WTC11 (cell line): ENCODE data around the gene ZBP1. TPM values are rescaled to one million over a fixed set of nuclear protein-coding genes. Genes with fewer than 3 reads are reported as not detected.
A peak's percentile ranks its signal among the peaks of the same experiment; 100 is the strongest.

Experiments
- ATAC-seq: fragments of 200-7000 bp; cut with Tn5 transposase; 2 replicates; pipeline ENCODE4 v1.10.0; 2021; ENCODE audit warnings: mild to moderate bottlenecking, moderate library complexity
- CTCF ChIA-PET: fragments of 300-600 bp; sonication (Branson Sonifier 250); formaldehyde crosslinking; loops from one replicate; lab custom pipeline; 2021; ENCODE audit warnings: antibody characterized with exemption; lab: Charles Lee
- POLR2A ChIA-PET: fragments of 350-600 bp; sonication (Branson Sonifier 250); formaldehyde crosslinking; loops from one replicate; lab custom pipeline; 2021; ENCODE audit warnings: antibody characterized with exemption; lab: Charles Lee
- DNase-seq: peaks from one replicate; pipeline ENCODE4 v3.0.0; 2021; ENCODE audit warnings: low spot score
- H3K27ac Mint-ChIP-seq: 2 replicates; pipeline ENCODE4 v1.8.0; 2021; ENCODE audit warnings: mixed read lengths
- H3K27me3 Mint-ChIP-seq: 2 replicates; pipeline ENCODE4 v1.8.0; 2021; ENCODE audit warnings: low read depth, mild to moderate bottlenecking, moderate library complexity, mixed read lengths
- H3K36me3 Mint-ChIP-seq: 2 replicates; pipeline ENCODE4 v1.8.0; 2021; ENCODE audit warnings: mixed read lengths
- H3K4me1 Mint-ChIP-seq: 2 replicates; pipeline ENCODE4 v1.8.0; 2022; ENCODE audit warnings: mixed read lengths
- H3K4me3 Mint-ChIP-seq: 2 replicates; pipeline ENCODE4 v1.8.0; 2021; ENCODE audit warnings: mild to moderate bottlenecking, moderate library complexity, mixed read lengths
- H3K9me3 Mint-ChIP-seq: 2 replicates; pipeline ENCODE4 v1.8.0; 2021; ENCODE audit warnings: mixed read lengths
- IRF1 ChIP-seq: sonication (generic); formaldehyde crosslinking; IDR thresholded peaks from 2 replicates; pipeline ENCODE4 v1.8.0; 2023; ENCODE audit warnings: missing genetic modification reagents
- NFATC4 ChIP-seq: fragments of 250-450 bp; sonication (Bioruptor Pico); IDR thresholded peaks from 2 replicates; pipeline ENCODE4 v1.9.0; 2021; ENCODE audit warnings: mild to moderate bottlenecking
- OVOL2 ChIP-seq: fragments of 250-450 bp; sonication (Bioruptor Pico); IDR thresholded peaks from 2 replicates; pipeline ENCODE4 v1.9.0; 2021; ENCODE audit warnings: mild to moderate bottlenecking, borderline replicate concordance
- SOX15 ChIP-seq: fragments of 250-450 bp; sonication (Bioruptor Pico); IDR thresholded peaks from 2 replicates; pipeline ENCODE4 v1.9.0; 2021; ENCODE audit warnings: mild to moderate bottlenecking
- STAT6 ChIP-seq: sonication (generic); formaldehyde crosslinking; conservative IDR thresholded peaks from 2 replicates; pipeline ENCODE4 v1.8.1; 2023; ENCODE audit warnings: mild to moderate bottlenecking, low read depth, missing genetic modification reagents, moderate library complexity
- TCF7 ChIP-seq: sonication (generic); formaldehyde crosslinking; IDR thresholded peaks from 2 replicates; pipeline ENCODE4 v1.8.0; 2022; ENCODE audit warnings: mild to moderate bottlenecking, low read depth, missing genetic modification reagents, moderate library complexity
- TEAD4 ChIP-seq: sonication (generic); formaldehyde crosslinking; IDR thresholded peaks from 2 replicates; pipeline ENCODE4 v1.8.0; 2022; ENCODE audit warnings: mild to moderate bottlenecking, missing genetic modification reagents
- ZNF121 ChIP-seq: sonication (generic); formaldehyde crosslinking; IDR thresholded peaks from 2 replicates; pipeline ENCODE4 v1.8.0; 2023; ENCODE audit warnings: missing genetic modification reagents
- ZNF138 ChIP-seq: sonication (generic); formaldehyde crosslinking; conservative IDR thresholded peaks from 2 replicates; pipeline ENCODE4 v1.8.1; 2022; ENCODE audit warnings: mild to moderate bottlenecking, moderate library complexity, missing genetic modification reagents
- ZNF512 ChIP-seq: sonication (generic); formaldehyde crosslinking; IDR thresholded peaks from 2 replicates; pipeline ENCODE4 v1.8.1; 2022; ENCODE audit warnings: missing genetic modification reagents, borderline replicate concordance
- total RNA-seq: library from RNA; stranded (reverse); gene quantifications from 3 replicates; pipeline ENCODE4 v1.2.3, GENCODE V29; 2021
- TF ChIP-seq, protein P1 (sequence below): fragments of 250-450 bp; sonication (Bioruptor Pico); conservative IDR thresholded peaks from 2 replicates; pipeline ENCODE4 v1.9.0; 2021; ENCODE audit warnings: mild to moderate bottlenecking
- TF ChIP-seq, protein P2 (sequence below): sonication (generic); formaldehyde crosslinking; IDR thresholded peaks from 2 replicates; pipeline ENCODE4 v1.8.1; 2023; ENCODE audit warnings: mild to moderate bottlenecking, missing genetic modification reagents, moderate library complexity
- TF ChIP-seq, protein P3 (sequence below): sonication (generic); formaldehyde crosslinking; IDR thresholded peaks from 2 replicates; pipeline ENCODE4 v1.8.1; 2023; ENCODE audit warnings: mild to moderate bottlenecking, moderate library complexity, missing genetic modification reagents
- TF ChIP-seq, protein P4 (sequence below): fragments of 250-450 bp; sonication (Bioruptor Pico); IDR thresholded peaks from 2 replicates; pipeline ENCODE4 v1.9.0; 2021; ENCODE audit warnings: mild to moderate bottlenecking

ZBP1 gene
- total RNA-seq, 1 experiment from 2014 or later, result not detected

DNA sequence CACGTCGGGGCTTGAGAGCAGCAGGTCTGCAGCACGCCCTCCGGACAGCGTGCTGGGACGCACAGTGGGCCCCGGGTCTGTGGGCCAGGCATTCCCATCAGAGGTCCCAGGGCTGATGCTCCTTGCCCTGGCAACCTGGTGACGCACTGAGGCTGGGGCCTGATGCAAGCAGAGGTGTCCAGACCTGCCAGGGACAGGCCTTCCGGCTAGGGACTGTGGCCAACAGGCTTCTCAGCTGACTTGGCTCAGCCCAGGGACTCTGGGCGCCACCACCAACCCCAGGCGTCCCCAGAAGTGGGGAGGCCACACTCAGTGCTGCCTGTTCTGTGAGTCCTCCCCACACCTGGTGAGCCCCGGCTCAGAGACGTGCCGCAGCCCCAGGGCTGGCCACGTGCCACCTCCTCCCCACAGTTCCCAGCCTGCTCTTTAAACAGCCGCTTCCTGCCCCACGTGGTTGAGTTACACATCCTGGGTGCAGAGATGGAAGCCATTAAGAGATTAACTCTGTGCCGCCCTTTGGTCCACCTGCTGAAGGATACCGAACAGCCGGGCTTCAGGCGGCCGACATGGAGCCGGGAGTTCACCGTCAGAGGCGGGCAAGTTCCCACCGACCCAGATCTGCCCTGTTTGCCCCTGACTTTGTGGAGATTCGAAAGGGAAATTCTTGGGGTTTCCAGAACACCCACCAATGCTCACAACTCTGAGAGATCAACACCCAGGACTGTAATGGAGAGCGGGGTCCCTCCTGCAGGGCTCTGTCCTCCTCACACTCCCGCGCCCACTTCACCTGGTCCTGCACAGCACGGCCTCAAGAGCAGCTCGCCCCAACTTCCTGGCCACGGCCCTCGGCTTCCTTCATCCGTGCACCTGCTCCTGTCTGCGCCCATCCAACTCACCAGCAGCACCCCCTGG is 37.6 kb upstream of the ZBP1 start:
- ATAC-seq (no peak), DNase-seq (peak; percentile 7)
- Mint-ChIP-seq H3K4me1 (peaks cover 31% of the 10 kb centered on the region), H3K27me3 (no peaks in the 10 kb centered on the region), H3K27ac (no peak overlapping the region), H3K9me3 (no peaks in the 10 kb centered on the region), H3K4me3 (no peak overlapping the region), H3K36me3 (peaks cover 23% of the 10 kb centered on the region; the same call in 1 of the 2 replicates)
- ChIA-PET CTCF (no interaction called here), POLR2A (no interaction called here)
- TF ChIP-seq, protein P1, sequence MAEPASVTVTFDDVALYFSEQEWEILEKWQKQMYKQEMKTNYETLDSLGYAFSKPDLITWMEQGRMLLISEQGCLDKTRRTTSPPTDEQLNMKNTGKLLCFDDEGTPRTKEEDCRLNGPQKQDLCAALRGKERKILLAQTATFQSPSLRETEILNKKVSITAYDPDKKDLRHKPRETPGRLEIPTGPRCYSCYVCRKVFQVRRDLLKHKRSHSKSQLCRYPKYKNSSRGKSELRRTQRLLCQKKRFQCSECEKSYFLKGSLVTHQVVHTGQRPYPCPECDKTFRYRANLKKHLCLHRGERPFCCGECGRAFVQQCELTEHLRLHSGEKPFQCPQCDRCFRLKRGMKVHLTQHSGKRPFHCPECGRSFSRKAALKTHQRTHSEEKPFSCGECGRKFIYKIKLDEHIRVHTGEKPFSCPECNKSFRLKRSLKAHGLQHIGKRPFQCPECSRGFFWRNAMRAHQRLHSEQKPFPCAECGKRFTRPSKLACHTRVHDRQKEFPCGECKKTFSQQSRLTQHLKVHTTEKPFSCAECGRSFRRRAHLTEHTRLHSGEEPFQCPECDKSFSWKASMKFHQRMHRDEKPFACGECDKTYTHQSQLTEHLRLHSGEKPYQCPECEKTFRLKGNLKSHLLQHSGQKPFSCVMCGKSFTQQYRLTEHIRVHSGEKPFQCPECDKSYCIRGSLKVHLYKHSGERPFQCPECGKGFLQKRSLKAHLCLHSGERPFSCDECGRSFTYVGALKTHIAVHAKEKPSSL (CRISPR knock-in tag), result no peak
- TF ChIP-seq NFATC4 (CRISPR knock-in tag), result no peak

DNA sequence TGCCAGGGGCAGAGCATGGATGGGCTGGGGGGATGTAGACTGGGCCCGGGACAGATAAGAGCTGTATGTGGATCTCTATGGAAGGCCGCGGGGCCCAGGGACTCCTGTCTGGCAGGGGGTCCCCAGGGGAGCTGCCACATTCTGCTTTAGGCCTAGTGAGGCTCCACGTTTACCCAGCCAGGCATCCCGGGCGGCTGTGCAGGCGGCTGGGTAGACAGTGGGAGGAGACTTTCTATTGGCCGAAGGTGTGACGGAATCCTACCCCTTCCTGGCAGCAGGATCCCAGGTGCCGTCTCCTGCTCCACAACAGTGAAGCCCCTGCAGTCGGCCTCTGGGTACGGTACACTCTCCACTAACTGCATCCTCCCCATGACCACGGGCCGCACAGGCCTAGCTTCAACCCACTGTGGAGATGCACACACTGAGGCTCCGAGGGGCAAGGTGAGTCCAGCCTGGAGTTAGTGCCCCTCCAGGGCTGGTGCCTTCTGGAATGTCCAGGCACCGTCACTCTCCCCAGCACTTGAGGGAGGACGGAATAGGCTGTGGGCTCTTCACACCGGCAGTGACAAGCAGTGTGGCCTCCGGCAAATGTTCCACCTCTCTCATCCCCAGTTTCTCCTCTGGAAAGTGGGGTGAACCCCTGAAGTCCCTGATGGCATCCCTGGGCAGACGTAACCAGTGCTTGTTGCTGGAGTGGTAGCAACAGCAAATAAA is 36.8 kb upstream of the ZBP1 start:
- H3K4me1 Mint-ChIP-seq, result peaks cover 25% of the 10 kb centered on the region
- CTCF ChIA-PET, result no interaction called here
- H3K27ac Mint-ChIP-seq, result no peak overlapping the region
- no peak overlapping the region for H3K4me3 Mint-ChIP-seq
- no peak for ATAC-seq
- H3K9me3 Mint-ChIP-seq, result no peaks in the 10 kb centered on the region
- H3K36me3 Mint-ChIP-seq, result peaks cover 23% of the 10 kb centered on the region; the same call in 1 of the 2 replicates
- H3K27me3 Mint-ChIP-seq, result no peaks in the 10 kb centered on the region
- POLR2A ChIA-PET, result no interaction called here
- DNase-seq, result peak; percentile 5
- TF ChIP-seq IRF1 (no peak), ZNF121 (CRISPR knock-in tag) (no peak), TCF7 (CRISPR knock-in tag) (no peak), STAT6 (CRISPR knock-in tag) (no peak), TEAD4 (CRISPR knock-in tag) (no peak), ZNF138 (no peak), SOX15 (CRISPR knock-in tag) (no peak), OVOL2 (no peak), ZNF512 (CRISPR knock-in tag) (no peak)
- TF ChIP-seq, protein P2, sequence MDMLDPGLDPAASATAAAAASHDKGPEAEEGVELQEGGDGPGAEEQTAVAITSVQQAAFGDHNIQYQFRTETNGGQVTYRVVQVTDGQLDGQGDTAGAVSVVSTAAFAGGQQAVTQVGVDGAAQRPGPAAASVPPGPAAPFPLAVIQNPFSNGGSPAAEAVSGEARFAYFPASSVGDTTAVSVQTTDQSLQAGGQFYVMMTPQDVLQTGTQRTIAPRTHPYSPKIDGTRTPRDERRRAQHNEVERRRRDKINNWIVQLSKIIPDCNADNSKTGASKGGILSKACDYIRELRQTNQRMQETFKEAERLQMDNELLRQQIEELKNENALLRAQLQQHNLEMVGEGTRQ (CRISPR knock-in tag), result no peak
- TF ChIP-seq, protein P3, sequence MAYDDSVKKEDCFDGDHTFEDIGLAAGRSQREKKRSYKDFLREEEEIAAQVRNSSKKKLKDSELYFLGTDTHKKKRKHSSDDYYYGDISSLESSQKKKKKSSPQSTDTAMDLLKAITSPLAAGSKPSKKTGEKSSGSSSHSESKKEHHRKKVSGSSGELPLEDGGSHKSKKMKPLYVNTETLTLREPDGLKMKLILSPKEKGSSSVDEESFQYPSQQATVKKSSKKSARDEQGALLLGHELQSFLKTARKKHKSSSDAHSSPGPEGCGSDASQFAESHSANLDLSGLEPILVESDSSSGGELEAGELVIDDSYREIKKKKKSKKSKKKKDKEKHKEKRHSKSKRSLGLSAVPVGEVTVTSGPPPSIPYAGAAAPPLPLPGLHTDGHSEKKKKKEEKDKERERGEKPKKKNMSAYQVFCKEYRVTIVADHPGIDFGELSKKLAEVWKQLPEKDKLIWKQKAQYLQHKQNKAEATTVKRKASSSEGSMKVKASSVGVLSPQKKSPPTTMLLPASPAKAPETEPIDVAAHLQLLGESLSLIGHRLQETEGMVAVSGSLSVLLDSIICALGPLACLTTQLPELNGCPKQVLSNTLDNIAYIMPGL (CRISPR knock-in tag), result no peak
- TF ChIP-seq, protein P4, sequence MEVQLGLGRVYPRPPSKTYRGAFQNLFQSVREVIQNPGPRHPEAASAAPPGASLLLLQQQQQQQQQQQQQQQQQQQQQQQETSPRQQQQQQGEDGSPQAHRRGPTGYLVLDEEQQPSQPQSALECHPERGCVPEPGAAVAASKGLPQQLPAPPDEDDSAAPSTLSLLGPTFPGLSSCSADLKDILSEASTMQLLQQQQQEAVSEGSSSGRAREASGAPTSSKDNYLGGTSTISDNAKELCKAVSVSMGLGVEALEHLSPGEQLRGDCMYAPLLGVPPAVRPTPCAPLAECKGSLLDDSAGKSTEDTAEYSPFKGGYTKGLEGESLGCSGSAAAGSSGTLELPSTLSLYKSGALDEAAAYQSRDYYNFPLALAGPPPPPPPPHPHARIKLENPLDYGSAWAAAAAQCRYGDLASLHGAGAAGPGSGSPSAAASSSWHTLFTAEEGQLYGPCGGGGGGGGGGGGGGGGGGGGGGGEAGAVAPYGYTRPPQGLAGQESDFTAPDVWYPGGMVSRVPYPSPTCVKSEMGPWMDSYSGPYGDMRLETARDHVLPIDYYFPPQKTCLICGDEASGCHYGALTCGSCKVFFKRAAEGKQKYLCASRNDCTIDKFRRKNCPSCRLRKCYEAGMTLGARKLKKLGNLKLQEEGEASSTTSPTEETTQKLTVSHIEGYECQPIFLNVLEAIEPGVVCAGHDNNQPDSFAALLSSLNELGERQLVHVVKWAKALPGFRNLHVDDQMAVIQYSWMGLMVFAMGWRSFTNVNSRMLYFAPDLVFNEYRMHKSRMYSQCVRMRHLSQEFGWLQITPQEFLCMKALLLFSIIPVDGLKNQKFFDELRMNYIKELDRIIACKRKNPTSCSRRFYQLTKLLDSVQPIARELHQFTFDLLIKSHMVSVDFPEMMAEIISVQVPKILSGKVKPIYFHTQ (CRISPR knock-in tag), result no peak
